IMR-90 (cell line): ENCODE data around the gene NDUFB10.

ENCODE experiments used
- CTCF ChIP-seq: conservative IDR thresholded peaks from 2 replicates; pipeline ENCODE4 v1.5.1; 2012; ENCODE audit warnings: mild to moderate bottlenecking, low read depth, low read length, improper control_type of control experiment
- ELK1 ChIP-seq: fragments of 150-350 bp; IDR thresholded peaks from 2 replicates; pipeline ENCODE4 v1.6.1; 2016; ENCODE audit warnings: low read depth, mild to moderate bottlenecking, low read length, moderate library complexity, borderline replicate concordance
- MAZ ChIP-seq: IDR thresholded peaks from 2 replicates; pipeline ENCODE4 v1.6.1; 2012; ENCODE audit warnings: low read depth, mild to moderate bottlenecking, low read length, improper control_type of control experiment, moderate library complexity, borderline replicate concordance
- MXI1 ChIP-seq: IDR thresholded peaks from 2 replicates; pipeline ENCODE4 v1.6.1; 2012; ENCODE audit warnings: low read depth, mild to moderate bottlenecking, low read length, moderate library complexity, borderline replicate concordance
- SMC3 ChIP-seq: fragments of 150-350 bp; IDR thresholded peaks from 2 replicates; pipeline ENCODE4 v1.6.1; 2016; ENCODE audit warnings: low read depth, mild to moderate bottlenecking, antibody characterized with exemption, low read length, moderate library complexity

- TF ChIP-seq MXI1: no peak
- TF ChIP-seq CTCF: no peak
- TF ChIP-seq SMC3: no peak
- TF ChIP-seq MAZ: no peak
- no peak for TF ChIP-seq ELK1
These were observed 44.0 kb downstream of the NDUFB10 start for GRCh38 chr16:2003231-2003826.
